BLaER1 treated with 17β-estradiol and CSF1 and Interleukin-3, amounts not matched to agents 10 nM and 100 nM (cell line): ENCODE results near the gene KCNN2.

Source experiments
- H3K27ac ChIP-seq, 11 experiments: shearing (Covaris generic); formaldehyde crosslinking; 2 replicates each; pipeline ENCODE4 v1.8.1; 2022
- H3K27me3 ChIP-seq, 11 experiments: shearing (Covaris generic); formaldehyde crosslinking; 2 replicates each; pipeline ENCODE4 v1.8.1; 2022
- H3K36me3 ChIP-seq, 11 experiments: shearing (Covaris generic); formaldehyde crosslinking; 2 replicates each; pipeline ENCODE4 v1.8.1; 2022
- H3K4me1 ChIP-seq, 10 experiments: shearing (Covaris generic); formaldehyde crosslinking; 2 replicates each; pipeline ENCODE4 v1.8.1; 2022
- H3K4me2 ChIP-seq, 11 experiments: shearing (Covaris generic); formaldehyde crosslinking; 2 replicates each; pipeline ENCODE4 v1.8.1; 2022
- H3K4me3 ChIP-seq, 10 experiments: shearing (Covaris generic); formaldehyde crosslinking; 2 replicates each; pipeline ENCODE4 v1.8.1; 2022
- H3K9ac ChIP-seq, 11 experiments: shearing (Covaris generic); formaldehyde crosslinking; 2 replicates each; pipeline ENCODE4 v1.8.1; 2022
- H3K9me3 ChIP-seq, 11 experiments: shearing (Covaris generic); formaldehyde crosslinking; replicated peaks in 1 of 11; 2 replicates each; pipeline ENCODE4 v1.8.1; 2022
- H4K20me1 ChIP-seq, 11 experiments: shearing (Covaris generic); formaldehyde crosslinking; 2 replicates each; pipeline ENCODE4 v1.8.1; 2022
- Cebpa-rat ChIP-seq, 11 experiments: shearing (Covaris generic); IDR thresholded peaks; 2 replicates each; pipeline ENCODE4 v1.8.1; 2022

KCNN2 gene

GRCh38 chr5:114434396-114435219, 72.7 kb downstream of the KCNN2 start:
- H3K4me2 ChIP-seq, result no peak overlapping the region
- H3K36me3 ChIP-seq, result no peaks in the 10 kb centered on the region
- no peak overlapping the region for H3K27ac ChIP-seq
- H3K27me3 ChIP-seq, result no peaks in the 10 kb centered on the region
- H3K9ac ChIP-seq, result no peak overlapping the region
- H3K9me3 ChIP-seq, result peaks cover 0 to 11% (median 0%) of the 10 kb centered on the region in 11 experiments; a peak in 5 of 22 replicates
- H3K4me3 ChIP-seq, result no peak overlapping the region
- H3K4me1 ChIP-seq, result no peaks in the 10 kb centered on the region
- H4K20me1 ChIP-seq, result no peaks in the 10 kb centered on the region
- no peak for TF ChIP-seq Cebpa-rat (IDR thresholded peaks at IDR 0.05)

GRCh38 chr5:114435220-114435481, 73.3 kb downstream of the KCNN2 start:
- H3K27me3 ChIP-seq, result no peaks in the 10 kb centered on the region
- no peaks in the 10 kb centered on the region for H3K4me1 ChIP-seq
- H3K27ac ChIP-seq, result no peak overlapping the region
- no peak for TF ChIP-seq Cebpa-rat (IDR thresholded peaks at IDR 0.05)
- H4K20me1 ChIP-seq, result no peaks in the 10 kb centered on the region
- H3K4me3 ChIP-seq, result no peak overlapping the region
- H3K36me3 ChIP-seq, result no peaks in the 10 kb centered on the region
- H3K9ac ChIP-seq, result no peak overlapping the region
- H3K4me2 ChIP-seq, result no peak overlapping the region
- peaks cover 0 to 11% (median 0%) of the 10 kb centered on the region in 11 experiments; a peak in 5 of 22 replicates for H3K9me3 ChIP-seq

GRCh38 chr5:114435885-114436299, 74.0 kb downstream of the KCNN2 start:
- H3K4me2 ChIP-seq, result no peak overlapping the region
- no peak overlapping the region for H3K27ac ChIP-seq
- peaks cover 0 to 11% (median 0%) of the 10 kb centered on the region in 11 experiments; a peak in 5 of 22 replicates for H3K9me3 ChIP-seq
- no peaks in the 10 kb centered on the region for H3K4me1 ChIP-seq
- no peak overlapping the region for H3K9ac ChIP-seq
- H4K20me1 ChIP-seq, result no peaks in the 10 kb centered on the region
- no peak overlapping the region for H3K4me3 ChIP-seq
- no peaks in the 10 kb centered on the region for H3K36me3 ChIP-seq
- no peak for TF ChIP-seq Cebpa-rat (IDR thresholded peaks at IDR 0.05)
- H3K27me3 ChIP-seq, result no peaks in the 10 kb centered on the region

- H3K4me1 ChIP-seq, result no peaks in the 10 kb centered on the region
- H3K36me3 ChIP-seq, result no peaks in the 10 kb centered on the region
- no peak overlapping the region for H3K9ac ChIP-seq
- H3K4me2 ChIP-seq, result no peak overlapping the region
- no peak for TF ChIP-seq Cebpa-rat (IDR thresholded peaks at IDR 0.05)
- no peak overlapping the region for H3K4me3 ChIP-seq
- H4K20me1 ChIP-seq, result no peaks in the 10 kb centered on the region
- H3K27ac ChIP-seq, result no peak overlapping the region
- H3K27me3 ChIP-seq, result no peaks in the 10 kb centered on the region
- peaks cover 0 to 6% (median 0%) of the 10 kb centered on the region in 11 experiments; a peak in 3 of 22 replicates for H3K9me3 ChIP-seq
These were observed 76.1 kb downstream of the KCNN2 start for GRCh38 chr5:114437936-114438335.

- H3K4me1 ChIP-seq, result no peaks in the 10 kb centered on the region
- no peak overlapping the region for H3K27ac ChIP-seq
- H4K20me1 ChIP-seq, result no peaks in the 10 kb centered on the region
- no peak overlapping the region for H3K4me2 ChIP-seq
- no peaks in the 10 kb centered on the region for H3K27me3 ChIP-seq
- no peak overlapping the region for H3K9ac ChIP-seq
- no peak overlapping the region for H3K4me3 ChIP-seq
- peaks cover 0 to 3% (median 0%) of the 10 kb centered on the region in 11 experiments; a peak in 1 of 22 replicates for H3K9me3 ChIP-seq
- no peaks in the 10 kb centered on the region for H3K36me3 ChIP-seq
- TF ChIP-seq Cebpa-rat (IDR thresholded peaks at IDR 0.05), result no peak
These were observed 76.6 kb downstream of the KCNN2 start for GRCh38 chr5:114438471-114438870.

GRCh38 chr5:114447084-114447773, 85.4 kb downstream of the KCNN2 start:
- no peaks in the 10 kb centered on the region for H3K36me3 ChIP-seq
- no peak overlapping the region for H3K4me3 ChIP-seq
- no peak overlapping the region for H3K9ac ChIP-seq
- H3K4me2 ChIP-seq, result no peak overlapping the region
- H4K20me1 ChIP-seq, result no peaks in the 10 kb centered on the region
- no peak for TF ChIP-seq Cebpa-rat (IDR thresholded peaks at IDR 0.05)
- peaks cover 0 to 4% (median 0%) of the 10 kb centered on the region in 10 experiments; a peak in 2 of 20 replicates for H3K4me1 ChIP-seq
- H3K27ac ChIP-seq, result no peak overlapping the region
- H3K27me3 ChIP-seq, result no peaks in the 10 kb centered on the region
- no peaks in the 10 kb centered on the region for H3K9me3 ChIP-seq

- no peak for TF ChIP-seq Cebpa-rat (IDR thresholded peaks at IDR 0.05)
- Histone ChIP-seq H3K36me3 (no peaks in the 10 kb centered on the region), H3K27ac (no peak overlapping the region), H3K4me1 (peaks cover 0 to 4% (median 0%) of the 10 kb centered on the region in 10 experiments; a peak in 2 of 20 replicates), H3K27me3 (no peaks in the 10 kb centered on the region), H3K4me2 (no peak overlapping the region), H3K9ac (no peak overlapping the region), H4K20me1 (no peaks in the 10 kb centered on the region), H3K4me3 (no peak overlapping the region), H3K9me3 (no peaks in the 10 kb centered on the region)
These were observed 86.6 kb downstream of the KCNN2 start for GRCh38 chr5:114448481-114448880.

- Histone ChIP-seq H3K4me1 (peaks cover 0 to 4% (median 0%) of the 10 kb centered on the region in 10 experiments; a peak in 2 of 20 replicates), H3K27ac (no peak overlapping the region), H3K9ac (no peak overlapping the region; a peak in 1 of 22 replicates), H3K36me3 (no peaks in the 10 kb centered on the region), H3K4me3 (no peak overlapping the region), H4K20me1 (no peaks in the 10 kb centered on the region), H3K9me3 (no peaks in the 10 kb centered on the region), H3K27me3 (no peaks in the 10 kb centered on the region), H3K4me2 (peak overlapping the region in 8 of 11 experiments; percentile 6 to 41 (median 18); a peak in 7 of 22 replicates)
- TF ChIP-seq Cebpa-rat (IDR thresholded peaks at IDR 0.05), result no peak
These were observed 88.1 kb downstream of the KCNN2 start for GRCh38 chr5:114449860-114450421.

GRCh38 chr5:114450437-114450836, 88.6 kb downstream of the KCNN2 start:
- peak overlapping the region in 6 of 11 experiments; percentile 6 to 41 (median 16); a peak in 4 of 22 replicates for H3K4me2 ChIP-seq
- H3K4me1 ChIP-seq, result peaks cover 0 to 4% (median 0%) of the 10 kb centered on the region in 10 experiments; a peak in 2 of 20 replicates
- no peaks in the 10 kb centered on the region for H4K20me1 ChIP-seq
- H3K9ac ChIP-seq, result no peak overlapping the region; a peak in 1 of 22 replicates
- H3K27ac ChIP-seq, result no peak overlapping the region
- H3K36me3 ChIP-seq, result no peaks in the 10 kb centered on the region
- H3K4me3 ChIP-seq, result no peak overlapping the region
- no peaks in the 10 kb centered on the region for H3K27me3 ChIP-seq
- no peaks in the 10 kb centered on the region for H3K9me3 ChIP-seq
- no peak for TF ChIP-seq Cebpa-rat (IDR thresholded peaks at IDR 0.05)
